Measurements from ENCODE around the gene VGLL4.

GRCh38 chr3:11570789-11571495, 72.8 kb downstream of the VGLL4 start:
- TF ChIP-seq SOX15 (CRISPR knock-in tag; IDR thresholded peaks at IDR 0.05) (no peak), EMX1 (CRISPR knock-in tag; IDR thresholded peaks at IDR 0.05) (no peak), TEAD4 (CRISPR knock-in tag; IDR thresholded peaks at IDR 0.05) (no peak), ZNF232 (CRISPR knock-in tag; IDR thresholded peaks at IDR 0.05) (no peak), ZBTB21 (CRISPR knock-in tag; IDR thresholded peaks at IDR 0.05; ENCODE audit: borderline replicate concordance) (no peak), AFF4 (CRISPR knock-in tag; IDR thresholded peaks at IDR 0.05; ENCODE audit: borderline replicate concordance) (no peak)
- TF ChIP-seq, protein P1, sequence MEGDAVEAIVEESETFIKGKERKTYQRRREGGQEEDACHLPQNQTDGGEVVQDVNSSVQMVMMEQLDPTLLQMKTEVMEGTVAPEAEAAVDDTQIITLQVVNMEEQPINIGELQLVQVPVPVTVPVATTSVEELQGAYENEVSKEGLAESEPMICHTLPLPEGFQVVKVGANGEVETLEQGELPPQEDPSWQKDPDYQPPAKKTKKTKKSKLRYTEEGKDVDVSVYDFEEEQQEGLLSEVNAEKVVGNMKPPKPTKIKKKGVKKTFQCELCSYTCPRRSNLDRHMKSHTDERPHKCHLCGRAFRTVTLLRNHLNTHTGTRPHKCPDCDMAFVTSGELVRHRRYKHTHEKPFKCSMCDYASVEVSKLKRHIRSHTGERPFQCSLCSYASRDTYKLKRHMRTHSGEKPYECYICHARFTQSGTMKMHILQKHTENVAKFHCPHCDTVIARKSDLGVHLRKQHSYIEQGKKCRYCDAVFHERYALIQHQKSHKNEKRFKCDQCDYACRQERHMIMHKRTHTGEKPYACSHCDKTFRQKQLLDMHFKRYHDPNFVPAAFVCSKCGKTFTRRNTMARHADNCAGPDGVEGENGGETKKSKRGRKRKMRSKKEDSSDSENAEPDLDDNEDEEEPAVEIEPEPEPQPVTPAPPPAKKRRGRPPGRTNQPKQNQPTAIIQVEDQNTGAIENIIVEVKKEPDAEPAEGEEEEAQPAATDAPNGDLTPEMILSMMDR (IDR thresholded peaks at IDR 0.05): no peak

All from WTC11 (cell line).